Stimulated activated CD8-positive, alpha-beta memory T cell treated with anti-CD3 and anti-CD28 coated beads, Interleukin-15, amount 100 ng/mL, for 4 hours (primary cell): ENCODE data around the gene SELENOT.
"Not testable (repeated sequence)": the region's sequence is repeated elsewhere in the genome, so short reads cannot be mapped to it uniquely, and the experiment has no call there.

Experiments used
- DNase-seq, 2 donors: peaks; one replicate each; pipeline ENCODE4 v3.0.0-alpha.2; 2020; ENCODE audit warnings: low read depth in 2 of 2

SELENOT gene

GRCh38 chr3:150607267-150608065 is 4.3 kb downstream of the SELENOT start:
- DNase-seq = no peak

- no peak for DNase-seq
Measured at GRCh38 chr3:150609988-150610387, 6.9 kb downstream of the SELENOT start.

GRCh38 chr3:150610785-150611184 is 7.7 kb downstream of the SELENOT start:
- no peak for DNase-seq

GRCh38 chr3:150611666-150612065 is 8.5 kb downstream of the SELENOT start:
- DNase-seq = no peak

- DNase-seq = no peak
Measured at GRCh38 chr3:150612494-150612893, 9.4 kb downstream of the SELENOT start.

- DNase-seq = no peak
Measured at GRCh38 chr3:150613034-150613433, 9.9 kb downstream of the SELENOT start.

- no peak for DNase-seq
Measured at GRCh38 chr3:150613709-150614480, 10.8 kb downstream of the SELENOT start.

GRCh38 chr3:150620002-150620689 is 17.0 kb downstream of the SELENOT start:
- DNase-seq = no peak

GRCh38 chr3:150622955-150623354 is 19.8 kb downstream of the SELENOT start:
- not testable (repeated sequence) for DNase-seq

- no peak for DNase-seq
Measured at GRCh38 chr3:150623945-150624344, 20.8 kb downstream of the SELENOT start.

GRCh38 chr3:150626148-150626930 is 23.2 kb downstream of the SELENOT start:
- no peak for DNase-seq

- no peak for DNase-seq
Measured at GRCh38 chr3:150627557-150627956, 24.4 kb downstream of the SELENOT start.

- DNase-seq = no peak
Measured at GRCh38 chr3:150631515-150632221, 28.5 kb downstream of the SELENOT start.

- no peak for DNase-seq
Measured at GRCh38 chr3:150635076-150635475, 32.0 kb downstream of the SELENOT start.

- DNase-seq = no peak
Measured at GRCh38 chr3:150635526-150635925, 32.4 kb downstream of the SELENOT start.

GRCh38 chr3:150636258-150636657 is 33.1 kb downstream of the SELENOT start:
- DNase-seq = no peak

- DNase-seq = no peak
Measured at GRCh38 chr3:150639262-150639661, 36.1 kb downstream of the SELENOT start.

GRCh38 chr3:150640256-150640655 is 37.1 kb downstream of the SELENOT start:
- no peak for DNase-seq

- no peak for DNase-seq
Measured at GRCh38 chr3:150653110-150653561, 50.0 kb downstream of the SELENOT start.

GRCh38 chr3:150656316-150656715 is 53.2 kb downstream of the SELENOT start:
- DNase-seq = no peak
